ENCODE data around the gene BMPR1B. TPM values are rescaled to one million over a fixed set of nuclear protein-coding genes. Genes with fewer than 3 reads are reported as not detected.

Gene BMPR1B
- total RNA-seq, 1 donor from 2014 or later, result not detected

- Mint-ChIP-seq H3K9me3 (no peaks in the 10 kb centered on the region), H3K4me1 (ENCODE audit: low read depth) (no peaks in the 10 kb centered on the region), H3K27me3 (ENCODE audit: insufficient read depth) (no peaks in the 10 kb centered on the region), H3K36me3 (ENCODE audit: low read depth) (no peaks in the 10 kb centered on the region), H3K27ac (no peak overlapping the region), H3K4me3 (no peak overlapping the region)
- intact Hi-C loops (cut with micrococcal nuclease), result no loop called here
- no peak for DNase-seq (ENCODE audit: low spot score)
These were observed 112.4 kb downstream of the BMPR1B start for GRCh38 chr4:94870146-94870545.

- no peaks in the 10 kb centered on the region for H3K27me3 Mint-ChIP-seq (ENCODE audit: insufficient read depth)
- no peaks in the 10 kb centered on the region for H3K9me3 Mint-ChIP-seq
- no peak for DNase-seq (ENCODE audit: low spot score)
- intact Hi-C loops (cut with micrococcal nuclease), result no loop called here
- no peak overlapping the region for H3K4me3 Mint-ChIP-seq
- no peaks in the 10 kb centered on the region for H3K4me1 Mint-ChIP-seq (ENCODE audit: low read depth)
- no peak overlapping the region for H3K27ac Mint-ChIP-seq
- no peaks in the 10 kb centered on the region for H3K36me3 Mint-ChIP-seq (ENCODE audit: low read depth)
These were observed 114.0 kb downstream of the BMPR1B start for GRCh38 chr4:94871644-94872305.

- no peaks in the 10 kb centered on the region for H3K4me1 Mint-ChIP-seq (ENCODE audit: low read depth)
- H3K9me3 Mint-ChIP-seq, result no peaks in the 10 kb centered on the region
- H3K4me3 Mint-ChIP-seq, result no peak overlapping the region
- no peaks in the 10 kb centered on the region for H3K36me3 Mint-ChIP-seq (ENCODE audit: low read depth)
- intact Hi-C loops (cut with micrococcal nuclease), result no loop called here
- no peak overlapping the region for H3K27ac Mint-ChIP-seq
- no peaks in the 10 kb centered on the region for H3K27me3 Mint-ChIP-seq (ENCODE audit: insufficient read depth)
- no peak for DNase-seq (ENCODE audit: low spot score)
These were observed 120.2 kb downstream of the BMPR1B start for GRCh38 chr4:94877973-94878372.

DNA sequence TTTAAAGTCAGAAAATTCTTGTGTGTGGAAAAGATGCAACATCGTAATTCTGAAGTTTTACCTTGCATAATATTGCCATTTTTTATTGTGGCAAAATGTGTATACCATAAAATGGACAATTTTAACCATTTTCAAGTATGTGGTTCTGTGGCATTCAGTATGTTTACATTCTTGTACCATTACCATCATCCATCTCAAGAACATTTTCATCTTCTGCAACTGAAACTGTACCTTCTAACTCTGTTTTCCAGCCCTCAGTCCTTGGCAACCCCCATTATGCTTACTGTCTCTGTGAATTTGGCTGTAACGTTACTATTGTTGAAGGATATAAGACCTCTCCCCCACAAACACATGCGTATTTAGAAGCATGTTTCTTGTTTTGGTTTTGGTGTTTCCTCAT, 123.2 kb downstream of the BMPR1B start:
- DNase-seq (ENCODE audit: low spot score), result no peak
- Mint-ChIP-seq H3K27ac (no peak overlapping the region), H3K9me3 (no peaks in the 10 kb centered on the region), H3K27me3 (ENCODE audit: insufficient read depth) (no peaks in the 10 kb centered on the region), H3K4me1 (ENCODE audit: low read depth) (no peaks in the 10 kb centered on the region), H3K4me3 (no peak overlapping the region), H3K36me3 (ENCODE audit: low read depth) (no peaks in the 10 kb centered on the region)
- intact Hi-C loops (cut with micrococcal nuclease), result no loop called here

- Mint-ChIP-seq H3K4me1 (ENCODE audit: low read depth) (no peaks in the 10 kb centered on the region), H3K4me3 (no peak overlapping the region), H3K36me3 (ENCODE audit: low read depth) (no peaks in the 10 kb centered on the region), H3K27me3 (ENCODE audit: insufficient read depth) (peaks cover 2% of the 10 kb centered on the region), H3K9me3 (no peaks in the 10 kb centered on the region), H3K27ac (no peak overlapping the region)
- intact Hi-C loops (cut with micrococcal nuclease), result no loop called here
- DNase-seq (ENCODE audit: low spot score), result no peak
These were observed 125.0 kb downstream of the BMPR1B start for GRCh38 chr4:94882756-94883155.

DNA sequence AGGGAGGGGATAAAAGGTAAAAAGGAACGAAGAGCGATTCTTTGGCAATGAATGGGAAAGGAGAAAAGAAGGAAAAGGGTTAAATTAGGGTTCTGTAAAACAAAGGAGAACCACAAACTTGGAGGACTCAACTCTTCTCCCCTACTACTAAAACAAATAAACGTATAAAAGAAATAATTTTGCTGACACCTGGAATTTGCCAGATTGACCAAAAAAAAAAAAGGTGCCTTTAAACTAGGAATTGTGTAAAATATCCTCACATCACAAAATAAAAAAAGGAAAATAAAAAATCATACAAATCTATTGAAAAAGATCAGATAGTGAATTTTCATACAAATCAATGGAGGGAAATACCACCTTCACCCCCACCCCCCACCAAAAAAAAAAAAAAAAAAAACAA, 129.3 kb downstream of the BMPR1B start:
- H3K36me3 Mint-ChIP-seq (ENCODE audit: low read depth), result no peaks in the 10 kb centered on the region

DNA sequence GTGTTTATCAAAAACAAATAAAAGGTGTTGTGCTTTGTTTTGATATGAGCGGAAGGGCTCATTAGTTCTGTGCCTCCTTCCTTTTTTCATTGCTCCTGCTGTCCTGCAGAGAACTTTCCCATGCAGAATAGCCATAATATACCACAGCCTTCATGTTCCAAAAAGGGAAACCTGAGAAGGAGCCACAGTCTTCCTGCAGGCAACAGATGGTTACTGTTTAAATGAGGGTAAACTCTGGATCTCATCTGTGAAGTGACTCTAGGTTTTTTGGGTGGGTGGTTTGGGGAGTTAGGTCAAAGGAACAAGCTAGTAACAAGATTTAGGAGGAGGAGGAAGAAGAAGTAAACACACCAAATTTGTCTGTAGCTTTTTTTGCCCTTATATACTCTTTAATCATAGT, 131.8 kb downstream of the BMPR1B start:
- Mint-ChIP-seq H3K4me3 (no peak overlapping the region), H3K27me3 (ENCODE audit: insufficient read depth) (peaks cover 2% of the 10 kb centered on the region), H3K9me3 (no peaks in the 10 kb centered on the region), H3K27ac (no peak overlapping the region), H3K4me1 (ENCODE audit: low read depth) (no peaks in the 10 kb centered on the region), H3K36me3 (ENCODE audit: low read depth) (no peaks in the 10 kb centered on the region)
- DNase-seq (ENCODE audit: low spot score), result no peak
- intact Hi-C loops (cut with micrococcal nuclease), result no loop called here

More for the DNA sequence above, 129.3 kb downstream of the BMPR1B start:
- Mint-ChIP-seq H3K27me3 (ENCODE audit: insufficient read depth) (peaks cover 2% of the 10 kb centered on the region), H3K27ac (no peak overlapping the region), H3K4me1 (ENCODE audit: low read depth) (no peaks in the 10 kb centered on the region), H3K4me3 (no peak overlapping the region), H3K9me3 (no peaks in the 10 kb centered on the region)
- intact Hi-C loops (cut with micrococcal nuclease), result no loop called here
- DNase-seq (ENCODE audit: low spot score), result no peak

GRCh38 chr4:94889946-94890345, 132.2 kb downstream of the BMPR1B start:
- no peaks in the 10 kb centered on the region for H3K4me1 Mint-ChIP-seq (ENCODE audit: low read depth)
- H3K9me3 Mint-ChIP-seq, result no peaks in the 10 kb centered on the region
- no peak for DNase-seq (ENCODE audit: low spot score)
- no peaks in the 10 kb centered on the region for H3K36me3 Mint-ChIP-seq (ENCODE audit: low read depth)
- H3K4me3 Mint-ChIP-seq, result no peak overlapping the region
- peaks cover 2% of the 10 kb centered on the region for H3K27me3 Mint-ChIP-seq (ENCODE audit: insufficient read depth)
- intact Hi-C loops (cut with micrococcal nuclease), result no loop called here
- H3K27ac Mint-ChIP-seq, result no peak overlapping the region

GRCh38 chr4:94890579-94890978, 132.8 kb downstream of the BMPR1B start:
- H3K27ac Mint-ChIP-seq, result no peak overlapping the region
- peaks cover 2% of the 10 kb centered on the region for H3K27me3 Mint-ChIP-seq (ENCODE audit: insufficient read depth)
- H3K9me3 Mint-ChIP-seq, result no peaks in the 10 kb centered on the region
- H3K4me1 Mint-ChIP-seq (ENCODE audit: low read depth), result no peaks in the 10 kb centered on the region
- intact Hi-C loops (cut with micrococcal nuclease), result no loop called here
- no peak for DNase-seq (ENCODE audit: low spot score)
- H3K36me3 Mint-ChIP-seq (ENCODE audit: low read depth), result no peaks in the 10 kb centered on the region
- H3K4me3 Mint-ChIP-seq, result no peak overlapping the region

DNA sequence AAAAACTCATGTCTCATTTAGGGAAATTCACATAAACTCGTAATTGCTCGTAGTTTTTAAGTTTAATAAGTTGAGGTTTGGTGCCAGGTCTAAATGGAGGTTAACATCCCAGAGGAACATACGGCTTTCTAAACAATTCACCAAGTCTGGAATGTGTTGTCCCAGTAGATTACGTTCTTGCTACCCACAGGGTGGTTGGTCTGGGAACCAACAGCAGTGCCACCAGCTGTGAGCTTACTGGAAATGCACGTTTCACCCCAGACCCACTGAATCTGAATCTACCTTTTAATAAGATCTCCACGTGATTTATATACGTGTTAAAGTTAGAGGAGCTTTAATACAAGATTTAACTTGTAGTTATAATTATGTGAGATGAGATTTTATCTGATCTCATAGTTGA, 134.3 kb downstream of the BMPR1B start:
- no peak overlapping the region for H3K4me3 Mint-ChIP-seq
- no peaks in the 10 kb centered on the region for H3K36me3 Mint-ChIP-seq (ENCODE audit: low read depth)
- H3K27me3 Mint-ChIP-seq (ENCODE audit: insufficient read depth), result peaks cover 2% of the 10 kb centered on the region
- no peaks in the 10 kb centered on the region for H3K9me3 Mint-ChIP-seq
- H3K27ac Mint-ChIP-seq, result no peak overlapping the region
- intact Hi-C loops (cut with micrococcal nuclease), result no loop called here
- no peaks in the 10 kb centered on the region for H3K4me1 Mint-ChIP-seq (ENCODE audit: low read depth)
- no peak for DNase-seq (ENCODE audit: low spot score)

DNA sequence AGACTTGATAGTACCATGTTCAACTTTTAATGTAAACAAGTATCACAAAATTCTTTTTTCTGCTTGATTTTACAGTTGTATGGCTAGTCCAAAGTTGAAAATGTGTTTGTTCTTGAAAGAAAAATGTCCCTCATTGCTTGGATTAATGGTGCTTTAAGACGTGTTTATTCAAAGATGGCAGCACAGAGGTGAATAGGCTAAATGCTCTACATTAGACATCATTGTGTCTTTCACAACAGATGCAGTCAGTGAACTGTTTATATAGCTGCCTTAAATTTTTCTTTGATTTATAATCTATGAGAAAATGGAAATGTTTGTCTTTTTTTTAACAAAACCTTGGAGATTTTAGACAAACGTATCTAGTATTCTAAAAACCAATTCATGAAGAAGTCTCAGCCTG, 137.3 kb downstream of the BMPR1B start:
- no peak overlapping the region for H3K4me3 Mint-ChIP-seq
- DNase-seq (ENCODE audit: low spot score), result no peak
- H3K27ac Mint-ChIP-seq, result no peak overlapping the region
- no peaks in the 10 kb centered on the region for H3K9me3 Mint-ChIP-seq
- intact Hi-C loops (cut with micrococcal nuclease), result no loop called here
- H3K27me3 Mint-ChIP-seq (ENCODE audit: insufficient read depth), result no peaks in the 10 kb centered on the region
- H3K36me3 Mint-ChIP-seq (ENCODE audit: low read depth), result no peaks in the 10 kb centered on the region
- H3K4me1 Mint-ChIP-seq (ENCODE audit: low read depth), result no peaks in the 10 kb centered on the region

DNA sequence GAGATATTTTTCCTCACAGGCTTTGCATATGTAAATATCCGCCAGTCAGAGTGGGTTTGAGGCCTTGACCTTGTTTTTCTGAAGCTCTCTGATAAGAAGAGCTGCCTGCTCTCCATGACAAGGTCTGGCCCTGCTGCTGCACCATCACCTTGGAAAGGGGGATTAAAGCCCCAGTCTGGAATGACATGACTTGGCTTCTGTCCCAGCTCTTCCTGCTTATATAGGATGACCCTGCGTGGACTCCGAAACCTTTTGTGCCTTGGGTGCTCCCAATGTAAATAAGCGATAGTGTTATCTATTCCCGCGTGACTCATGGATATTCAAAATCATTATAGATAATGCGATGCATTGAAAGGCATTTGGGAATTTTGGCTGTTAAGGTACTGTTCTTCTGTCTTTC, 139.3 kb downstream of the BMPR1B start:
- no peaks in the 10 kb centered on the region for H3K36me3 Mint-ChIP-seq (ENCODE audit: low read depth)
- H3K4me3 Mint-ChIP-seq, result no peak overlapping the region
- H3K27ac Mint-ChIP-seq, result no peak overlapping the region
- no peaks in the 10 kb centered on the region for H3K9me3 Mint-ChIP-seq
- no peaks in the 10 kb centered on the region for H3K4me1 Mint-ChIP-seq (ENCODE audit: low read depth)
- DNase-seq (ENCODE audit: low spot score), result no peak
- H3K27me3 Mint-ChIP-seq (ENCODE audit: insufficient read depth), result peaks cover 5% of the 10 kb centered on the region
- intact Hi-C loops (cut with micrococcal nuclease), result no loop called here

GRCh38 chr4:94905511-94905910, 147.8 kb downstream of the BMPR1B start:
- Mint-ChIP-seq H3K4me3 (no peak overlapping the region), H3K27ac (no peak overlapping the region), H3K9me3 (no peaks in the 10 kb centered on the region), H3K4me1 (ENCODE audit: low read depth) (no peaks in the 10 kb centered on the region), H3K27me3 (ENCODE audit: insufficient read depth) (peaks cover 7% of the 10 kb centered on the region), H3K36me3 (ENCODE audit: low read depth) (no peaks in the 10 kb centered on the region)
- intact Hi-C loops (cut with micrococcal nuclease), result no loop called here
- no peak for DNase-seq (ENCODE audit: low spot score)

DNA sequence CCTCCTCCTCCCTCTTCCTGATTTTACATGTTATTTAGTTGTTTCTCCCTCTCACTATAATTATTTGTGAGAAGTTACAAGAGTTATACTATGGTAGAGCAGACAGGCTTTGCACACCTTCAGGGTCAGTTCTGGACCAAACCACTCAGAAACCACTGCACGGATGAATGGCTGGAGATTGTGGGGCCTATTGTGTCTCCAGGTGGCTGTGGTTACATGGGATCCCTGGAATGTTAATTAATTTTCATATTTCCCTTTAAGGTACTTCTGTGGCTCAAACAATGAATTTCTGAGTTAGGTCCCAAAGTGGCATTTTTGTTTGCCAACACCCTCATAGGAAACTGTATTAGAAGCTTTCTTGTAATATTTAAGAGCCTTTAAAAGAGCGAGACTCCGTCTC, 151.9 kb downstream of the BMPR1B start:
- H3K9me3 Mint-ChIP-seq, result no peaks in the 10 kb centered on the region
- no peaks in the 10 kb centered on the region for H3K27me3 Mint-ChIP-seq (ENCODE audit: insufficient read depth)
- no peak for DNase-seq (ENCODE audit: low spot score)
- no peak overlapping the region for H3K4me3 Mint-ChIP-seq
- H3K36me3 Mint-ChIP-seq (ENCODE audit: low read depth), result no peaks in the 10 kb centered on the region
- intact Hi-C loops (cut with micrococcal nuclease), result no loop called here
- H3K27ac Mint-ChIP-seq, result no peak overlapping the region
- H3K4me1 Mint-ChIP-seq (ENCODE audit: low read depth), result peaks cover 6% of the 10 kb centered on the region
